ENCODE results near the gene KRT36.

Gene KRT36

DNA sequence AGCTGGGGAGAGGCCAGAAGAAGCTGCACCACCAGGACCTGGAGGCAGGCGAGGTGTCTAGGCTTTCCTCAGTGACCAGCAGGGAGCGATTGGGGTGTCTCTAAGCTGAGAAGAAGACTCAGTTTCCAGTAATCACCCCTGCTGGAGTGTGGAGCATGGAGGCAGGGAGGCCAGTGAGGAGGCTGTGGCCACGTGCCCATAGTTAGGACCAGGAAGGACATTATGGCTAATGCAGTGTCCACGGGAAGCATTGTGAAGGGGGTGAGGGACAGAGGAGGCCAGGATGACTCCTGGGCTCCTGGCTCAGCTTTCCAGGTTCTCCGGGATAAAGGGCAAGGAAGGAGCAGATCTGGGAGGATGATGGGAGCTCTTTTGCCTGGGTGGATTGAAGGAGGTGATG, 10.0 kb upstream of the KRT36 start:
- H3K9me3 Mint-ChIP-seq, result no peaks in the 10 kb centered on the region
- H3K36me3 Mint-ChIP-seq (ENCODE audit: low read depth), result no peaks in the 10 kb centered on the region
- H3K27ac Mint-ChIP-seq, result no peak overlapping the region
- H3K4me1 Mint-ChIP-seq, result peaks cover 10% of the 10 kb centered on the region
- peaks cover 2% of the 10 kb centered on the region for H3K27me3 Mint-ChIP-seq
- DNase-seq, result no peak
- no peak for ATAC-seq
- H3K4me3 Mint-ChIP-seq, result no peak overlapping the region

DNA sequence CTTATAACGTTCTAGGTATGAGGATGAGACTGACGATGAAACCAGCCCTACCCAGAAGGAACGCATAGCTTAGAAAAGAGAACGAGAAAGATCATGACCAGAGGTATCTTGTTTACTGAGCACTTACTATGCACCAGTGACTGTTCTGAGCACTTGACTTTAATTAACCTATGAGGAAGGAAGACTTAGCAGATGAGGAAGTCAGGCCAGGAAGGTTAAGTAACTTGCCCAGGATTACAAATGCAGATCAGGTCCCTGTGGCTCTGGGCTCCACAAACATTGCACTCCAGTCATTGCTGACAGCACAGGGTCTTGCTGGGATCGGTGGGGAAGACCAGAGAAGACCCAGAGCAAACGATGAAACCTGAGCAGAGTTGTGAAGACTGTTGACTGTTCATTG, 8.6 kb upstream of the KRT36 start:
- ATAC-seq (no peak), DNase-seq (no peak)
- peaks cover 10% of the 10 kb centered on the region for H3K4me1 Mint-ChIP-seq
- no peak overlapping the region for H3K4me3 Mint-ChIP-seq
- H3K36me3 Mint-ChIP-seq (ENCODE audit: low read depth), result no peaks in the 10 kb centered on the region
- no peaks in the 10 kb centered on the region for H3K9me3 Mint-ChIP-seq
- peaks cover 2% of the 10 kb centered on the region for H3K27me3 Mint-ChIP-seq
- H3K27ac Mint-ChIP-seq, result no peak overlapping the region

DNA sequence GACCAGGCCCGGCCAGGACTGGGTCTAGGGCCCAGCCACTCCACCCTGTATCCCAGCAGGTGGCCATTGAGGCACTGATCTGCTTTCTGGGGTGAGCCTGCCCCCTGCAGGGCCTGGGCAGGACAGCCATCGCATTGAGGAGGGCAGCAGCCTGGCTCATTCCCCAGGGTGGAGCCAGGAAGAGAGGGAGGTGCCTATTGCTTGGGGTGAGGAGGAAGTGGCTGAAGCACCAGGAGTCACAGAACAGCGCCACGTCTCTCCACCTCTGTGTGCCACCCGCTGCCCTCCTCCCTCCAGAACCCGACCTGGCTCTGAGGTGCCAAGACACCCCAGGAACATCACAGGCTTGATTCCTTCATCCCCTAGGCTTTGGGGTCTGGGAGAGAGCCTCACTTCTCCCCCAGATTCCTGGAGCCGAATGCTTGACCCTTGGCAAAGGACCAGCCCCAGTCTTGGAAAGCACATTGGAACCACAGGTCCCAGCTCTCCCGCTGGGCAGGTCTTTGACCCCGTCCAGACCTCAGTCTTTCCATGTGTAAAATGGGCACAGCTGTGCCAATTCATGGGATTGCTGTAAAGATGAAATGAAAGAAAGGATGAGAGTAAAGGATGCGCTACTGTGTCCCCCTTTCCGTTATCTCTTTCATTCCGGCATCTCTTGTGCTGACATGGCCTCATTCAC, 7.2 kb upstream of the KRT36 start:
- DNase-seq (peak; percentile 67), ATAC-seq (peak; percentile 97)
- Mint-ChIP-seq H3K36me3 (ENCODE audit: low read depth) (no peaks in the 10 kb centered on the region), H3K27me3 (peaks cover 2% of the 10 kb centered on the region), H3K9me3 (no peaks in the 10 kb centered on the region), H3K4me3 (no peak overlapping the region), H3K4me1 (peaks cover 10% of the 10 kb centered on the region), H3K27ac (no peak overlapping the region)

DNA sequence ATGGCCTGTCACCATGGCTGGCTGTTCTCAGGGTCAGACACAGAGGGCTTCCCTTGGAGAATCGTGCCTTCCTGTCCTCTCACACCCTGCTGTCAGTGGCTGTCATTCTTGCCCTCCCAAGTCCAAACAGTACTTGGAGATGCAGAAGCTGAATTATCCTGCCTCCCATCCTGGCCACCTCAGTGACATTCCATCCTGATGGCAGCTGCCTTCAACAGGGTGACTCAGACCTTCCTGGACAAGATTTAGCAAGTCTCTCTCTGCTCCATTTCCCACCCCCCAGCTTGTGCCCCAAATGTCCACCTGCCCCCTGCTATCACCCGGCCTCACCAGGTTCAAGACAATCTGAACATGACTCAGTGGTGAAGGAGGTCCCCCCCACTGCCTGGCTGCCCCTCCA, 4.8 kb upstream of the KRT36 start:
- no peak for DNase-seq
- Mint-ChIP-seq H3K9me3 (no peaks in the 10 kb centered on the region), H3K36me3 (ENCODE audit: low read depth) (no peaks in the 10 kb centered on the region), H3K4me3 (no peak overlapping the region), H3K27me3 (peaks cover 2% of the 10 kb centered on the region), H3K27ac (no peak overlapping the region), H3K4me1 (peaks cover 11% of the 10 kb centered on the region)
- ATAC-seq, result no peak

DNA sequence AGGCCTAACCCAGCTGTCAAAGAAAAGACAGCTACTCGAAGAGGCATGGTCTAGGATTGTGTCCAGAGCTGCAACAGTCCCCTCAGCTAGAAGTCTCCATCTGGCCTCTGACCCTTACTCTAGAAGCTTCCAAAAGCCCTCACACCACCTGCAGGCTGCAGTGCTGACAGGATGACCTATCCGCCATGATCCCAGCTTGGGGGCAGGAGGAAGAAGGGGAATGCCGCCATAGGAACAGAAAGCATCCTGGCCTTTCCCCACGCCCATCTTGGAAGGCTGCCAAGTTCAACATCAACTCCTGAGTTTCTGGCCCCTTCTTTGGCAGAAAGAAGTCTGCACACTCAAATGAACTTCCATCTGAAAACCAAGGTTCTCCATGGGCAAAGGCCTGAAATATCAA, 3.1 kb upstream of the KRT36 start:
- no peak overlapping the region for H3K4me3 Mint-ChIP-seq
- DNase-seq (no peak), ATAC-seq (no peak)
- H3K27me3 Mint-ChIP-seq, result no peaks in the 10 kb centered on the region
- H3K36me3 Mint-ChIP-seq (ENCODE audit: low read depth), result no peaks in the 10 kb centered on the region
- H3K27ac Mint-ChIP-seq, result no peak overlapping the region
- H3K9me3 Mint-ChIP-seq, result no peaks in the 10 kb centered on the region
- peaks cover 11% of the 10 kb centered on the region for H3K4me1 Mint-ChIP-seq

DNA sequence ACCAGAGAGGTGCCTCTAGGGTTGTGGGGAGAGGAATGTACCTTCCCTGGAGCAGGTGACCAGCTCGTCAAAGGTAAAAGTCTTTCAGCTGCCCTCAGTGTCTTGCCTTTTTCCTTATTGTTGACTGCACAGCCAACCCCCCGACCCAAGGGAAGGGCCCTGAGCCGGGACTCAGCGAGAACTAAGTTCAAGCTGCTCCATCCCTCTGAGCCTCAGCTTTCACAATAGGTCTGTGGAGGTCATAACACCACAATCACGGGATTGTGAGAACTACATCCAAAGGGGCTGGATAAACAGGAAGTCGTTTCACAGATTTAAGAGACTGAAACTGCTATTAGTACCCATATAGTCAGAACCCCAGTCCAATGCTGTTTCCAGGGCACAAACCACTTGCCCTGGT, 2.6 kb upstream of the KRT36 start:
- Mint-ChIP-seq H3K27ac (no peak overlapping the region), H3K27me3 (no peaks in the 10 kb centered on the region), H3K4me3 (no peak overlapping the region), H3K9me3 (no peaks in the 10 kb centered on the region), H3K4me1 (peaks cover 11% of the 10 kb centered on the region), H3K36me3 (ENCODE audit: low read depth) (no peaks in the 10 kb centered on the region)
- DNase-seq (no peak), ATAC-seq (no peak)

DNA sequence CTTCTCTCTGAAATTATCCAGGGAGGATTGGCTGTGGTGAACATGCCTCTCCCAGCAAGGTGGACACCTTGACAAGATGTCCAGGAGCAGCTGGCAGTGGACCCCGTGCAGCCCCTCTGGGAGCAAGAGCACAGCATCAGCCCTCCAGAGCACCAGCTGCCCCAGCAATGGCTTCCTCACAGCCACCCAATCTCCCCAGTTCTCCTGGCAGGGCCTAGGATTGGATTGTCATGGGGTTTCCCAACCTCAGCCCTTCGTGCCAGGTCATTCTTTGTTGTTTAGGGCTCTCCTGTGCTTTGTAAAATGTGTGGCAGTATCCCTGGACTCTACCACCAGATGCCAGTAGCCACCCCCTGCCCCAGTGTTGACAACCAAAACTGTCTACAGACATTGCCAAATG, 1.8 kb upstream of the KRT36 start:
- no peak for ATAC-seq
- Mint-ChIP-seq H3K27ac (no peak overlapping the region), H3K27me3 (peaks cover under 1% of the 10 kb centered on the region), H3K9me3 (no peaks in the 10 kb centered on the region), H3K36me3 (ENCODE audit: low read depth) (no peaks in the 10 kb centered on the region), H3K4me1 (peaks cover 5% of the 10 kb centered on the region), H3K4me3 (no peak overlapping the region)
- DNase-seq, result no peak

DNA sequence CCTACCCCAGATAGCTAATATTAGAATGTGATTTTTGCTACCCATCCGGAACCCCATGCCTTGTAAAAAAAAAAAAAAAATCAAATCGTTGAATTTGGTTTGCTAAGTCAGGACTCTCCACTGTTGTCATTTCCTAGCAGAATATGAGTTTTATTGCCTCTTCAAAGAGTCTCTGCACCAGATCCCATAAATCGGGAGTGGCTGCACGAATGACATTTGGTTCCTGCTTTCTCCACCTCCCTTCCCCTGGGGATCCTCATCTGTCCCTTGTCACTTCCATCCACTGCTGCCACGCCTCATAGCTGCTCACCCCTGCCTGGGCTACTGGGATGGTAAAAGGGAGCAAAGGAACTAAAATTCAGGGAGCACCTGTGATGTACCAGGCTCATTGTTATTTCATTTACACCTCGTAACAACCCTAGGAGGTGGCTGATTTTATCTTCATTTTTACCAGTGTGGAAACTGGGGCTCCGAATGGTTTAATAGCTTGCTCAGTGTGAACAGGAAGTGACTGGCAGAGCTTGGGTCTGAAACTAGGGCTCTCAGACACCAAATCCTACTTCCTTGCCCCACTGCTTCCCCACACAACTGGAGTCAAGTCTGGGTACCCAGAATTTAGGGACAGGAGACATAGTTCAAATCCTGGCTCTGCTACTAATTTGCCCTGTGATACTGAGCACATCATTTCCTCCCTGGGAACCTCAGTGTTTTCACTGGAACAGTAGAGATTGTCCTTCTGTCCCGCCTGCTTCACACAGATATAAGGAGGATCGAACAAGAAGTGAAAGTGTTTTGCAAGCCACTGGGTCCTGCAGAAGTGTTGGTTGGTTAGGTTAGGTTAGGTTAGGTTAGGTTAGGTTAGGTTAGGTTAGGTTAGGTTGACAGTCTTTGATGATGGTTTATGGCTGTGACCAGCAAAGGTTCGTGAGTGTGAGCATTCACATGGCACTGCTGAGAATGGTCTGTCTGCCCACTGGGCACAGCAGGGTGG, 585 bp upstream of the KRT36 start:
- Mint-ChIP-seq H3K4me3 (no peak overlapping the region), H3K36me3 (ENCODE audit: low read depth) (no peaks in the 10 kb centered on the region), H3K4me1 (peaks cover 2% of the 10 kb centered on the region), H3K9me3 (no peaks in the 10 kb centered on the region), H3K27me3 (peaks cover 3% of the 10 kb centered on the region), H3K27ac (no peak overlapping the region)
- ATAC-seq (no peak), DNase-seq (no peak)

DNA sequence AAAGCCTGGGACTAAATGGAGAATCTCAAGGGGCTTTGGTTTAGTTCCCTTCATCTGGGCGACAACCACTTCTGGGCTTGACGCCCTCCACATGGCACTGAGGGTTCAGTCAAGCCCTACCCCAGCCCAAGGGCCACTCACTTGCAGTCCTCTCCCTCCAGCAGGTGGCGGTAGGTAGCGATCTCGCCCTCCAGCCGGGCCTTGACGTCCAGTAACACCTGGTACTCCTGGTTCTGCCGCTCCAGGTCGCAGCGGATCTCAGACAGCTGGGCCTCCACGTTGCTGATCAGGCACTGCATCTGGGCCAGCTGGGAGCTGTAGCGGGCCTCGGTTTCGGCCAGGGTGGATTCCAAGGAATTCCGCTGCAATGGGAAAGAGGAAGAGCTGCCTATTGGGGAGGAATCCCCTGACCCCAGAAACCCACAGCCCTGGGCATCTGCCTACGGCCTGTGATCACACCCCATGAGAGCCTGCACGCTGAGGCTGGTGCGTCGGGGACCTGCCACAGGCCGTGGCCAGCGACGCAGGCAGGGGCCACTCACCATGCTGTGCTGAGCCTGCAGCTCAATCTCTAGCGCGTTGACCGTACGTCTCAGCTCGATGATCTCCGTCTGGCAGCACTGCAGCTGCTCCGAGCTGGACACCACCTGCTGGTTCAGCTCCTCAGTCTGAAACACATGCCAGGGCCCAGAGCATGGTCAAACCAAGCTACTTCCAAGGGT, 2.7 kb downstream of the KRT36 start:
- DNase-seq (peak; percentile 51), ATAC-seq (no peak)
- Mint-ChIP-seq H3K27me3 (peaks cover 3% of the 10 kb centered on the region), H3K36me3 (ENCODE audit: low read depth) (no peaks in the 10 kb centered on the region), H3K4me3 (no peak overlapping the region), H3K27ac (no peak overlapping the region), H3K9me3 (no peaks in the 10 kb centered on the region), H3K4me1 (peaks cover 2% of the 10 kb centered on the region)

DNA sequence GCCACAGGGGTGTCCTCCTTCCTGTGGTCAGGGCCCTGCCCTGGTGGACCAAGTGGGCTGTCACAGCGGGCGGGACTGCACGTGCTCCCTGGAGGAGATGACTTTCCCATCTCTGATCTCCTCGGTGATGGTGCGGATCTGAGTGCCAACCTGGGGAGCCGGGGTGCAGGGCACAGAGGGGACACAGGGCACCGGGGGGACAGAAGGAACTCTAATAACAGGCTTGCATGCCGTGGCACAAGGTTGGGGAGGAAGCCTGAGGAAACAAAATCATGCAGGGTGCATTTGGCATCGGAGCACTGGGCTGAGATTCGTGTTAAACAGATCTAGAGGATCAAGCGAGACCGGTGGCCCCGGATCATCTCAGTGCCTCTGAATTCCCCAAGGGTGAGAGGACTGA, 3.4 kb downstream of the KRT36 start:
- no peak for DNase-seq
- no peak for ATAC-seq
- Mint-ChIP-seq H3K4me3 (no peak overlapping the region), H3K4me1 (peaks cover 2% of the 10 kb centered on the region), H3K36me3 (ENCODE audit: low read depth) (no peaks in the 10 kb centered on the region), H3K9me3 (no peaks in the 10 kb centered on the region), H3K27ac (no peak overlapping the region), H3K27me3 (peaks cover 3% of the 10 kb centered on the region)

DNA sequence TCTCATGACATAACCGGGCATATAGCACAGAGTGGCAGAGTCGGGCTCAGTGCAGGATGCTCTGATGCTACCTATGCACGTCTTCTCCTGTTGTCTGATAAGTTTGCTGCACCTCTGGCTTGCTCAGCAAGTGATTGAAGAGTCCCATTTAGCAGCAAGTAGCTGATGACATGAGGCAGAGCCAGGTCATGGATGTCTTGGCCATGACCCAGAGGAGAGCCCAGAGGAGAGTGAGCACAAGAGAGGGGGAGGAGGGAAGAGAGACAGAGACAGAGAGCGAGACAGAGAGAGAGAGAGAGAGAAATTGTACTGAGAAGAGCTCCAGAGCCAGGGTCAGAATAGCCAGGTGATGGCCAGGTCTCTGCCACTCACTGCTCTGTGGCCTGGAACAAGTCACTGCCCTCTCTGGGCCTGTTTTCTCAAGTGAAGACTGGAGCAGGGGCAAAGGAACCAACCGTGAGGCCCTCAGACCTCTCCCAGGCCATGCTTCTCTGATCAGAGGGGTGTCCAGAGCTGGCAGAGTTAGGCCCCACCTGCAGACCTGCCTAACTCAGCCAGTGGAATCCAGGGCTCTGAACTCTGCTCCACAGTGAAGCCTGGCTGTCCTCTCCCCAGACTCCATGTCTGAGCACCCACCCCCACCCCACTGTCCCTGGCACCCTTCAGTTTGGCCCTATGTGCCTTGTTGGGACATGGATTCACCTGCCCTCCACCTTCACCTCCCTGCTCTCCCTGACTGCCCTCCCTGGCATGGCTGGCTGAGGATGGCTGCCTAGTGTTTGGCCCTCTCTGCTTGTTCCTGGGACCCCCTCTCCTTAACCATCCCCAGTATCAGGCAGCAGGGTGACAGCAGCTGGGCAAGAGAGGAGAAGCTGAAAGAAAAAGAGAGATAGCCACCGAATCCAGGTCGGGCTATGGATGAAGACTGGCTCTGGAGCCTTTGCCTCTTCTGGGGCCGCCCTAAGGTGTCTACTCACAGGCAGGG, 4.5 kb downstream of the KRT36 start:
- H3K27me3 Mint-ChIP-seq, result peaks cover 3% of the 10 kb centered on the region
- H3K9me3 Mint-ChIP-seq, result no peaks in the 10 kb centered on the region
- ATAC-seq (no peak), DNase-seq (no peak)
- H3K4me1 Mint-ChIP-seq, result peaks cover 2% of the 10 kb centered on the region
- H3K4me3 Mint-ChIP-seq, result no peak overlapping the region
- H3K27ac Mint-ChIP-seq, result no peak overlapping the region
- H3K36me3 Mint-ChIP-seq (ENCODE audit: low read depth), result no peaks in the 10 kb centered on the region

DNA sequence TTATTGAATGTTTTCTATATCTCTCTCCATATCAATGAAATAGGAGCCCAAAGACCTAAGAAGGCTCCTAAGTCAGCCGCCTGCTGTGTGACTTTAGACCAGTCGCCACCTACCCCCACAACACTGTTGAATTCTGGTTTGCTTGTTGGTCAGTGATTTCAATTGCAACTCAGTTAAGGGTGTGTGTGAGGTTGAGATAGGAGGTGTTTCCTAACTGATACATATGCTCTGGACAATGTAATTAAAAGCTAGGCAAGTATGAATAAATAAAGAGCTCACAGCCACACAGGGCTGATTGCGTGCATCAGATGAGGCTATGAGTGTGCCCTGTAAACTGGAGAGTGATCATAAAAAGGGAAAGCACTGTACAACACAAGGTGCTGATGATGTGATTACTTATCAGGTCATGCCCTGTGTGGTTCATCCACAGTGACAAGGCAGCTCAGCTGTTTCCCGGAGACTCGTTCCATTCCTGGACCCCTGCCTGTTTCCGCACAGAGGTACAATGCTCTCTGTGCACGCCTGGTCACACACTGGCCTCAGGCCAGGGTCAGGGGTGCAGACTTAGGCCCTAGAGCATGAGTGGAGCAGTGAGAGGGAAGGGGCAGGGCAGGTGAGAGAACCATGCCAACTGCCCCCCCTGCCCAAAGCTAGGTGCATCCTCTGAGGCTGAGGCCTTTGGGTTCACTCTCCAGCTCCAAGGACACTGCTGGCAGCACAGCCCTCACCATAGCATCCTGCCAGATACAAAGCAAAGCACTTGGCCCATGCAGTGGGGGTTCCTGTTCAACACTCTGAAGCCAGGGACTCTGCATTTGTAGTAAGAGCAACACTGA, 5.5 kb downstream of the KRT36 start:
- Mint-ChIP-seq H3K27me3 (peaks cover 3% of the 10 kb centered on the region), H3K9me3 (no peaks in the 10 kb centered on the region), H3K4me3 (no peak overlapping the region), H3K4me1 (no peaks in the 10 kb centered on the region), H3K36me3 (ENCODE audit: low read depth) (no peaks in the 10 kb centered on the region), H3K27ac (no peak overlapping the region)
- ATAC-seq, result no peak
- no peak for DNase-seq

DNA sequence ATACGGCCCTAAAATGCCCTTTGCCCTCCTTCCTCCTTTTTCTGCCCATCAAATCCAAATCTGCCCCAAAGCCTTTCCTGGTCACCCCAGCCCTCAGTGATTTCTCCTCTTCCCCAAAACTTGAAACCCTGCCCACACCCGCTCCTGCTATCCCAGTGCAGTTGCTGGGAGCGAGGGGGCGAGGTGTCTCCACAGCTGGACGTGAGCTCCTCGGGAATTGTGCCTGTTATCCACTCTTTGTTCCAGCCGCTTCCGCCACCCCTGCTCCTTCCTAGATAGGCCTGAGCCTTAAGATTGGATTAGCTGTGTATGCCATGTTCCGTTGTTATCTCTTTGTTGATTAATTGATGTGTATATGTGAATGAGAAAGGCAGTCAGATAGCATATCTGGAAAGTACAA, 6.2 kb downstream of the KRT36 start:
- Mint-ChIP-seq H3K4me3 (no peak overlapping the region), H3K9me3 (no peaks in the 10 kb centered on the region), H3K27me3 (peaks cover 3% of the 10 kb centered on the region), H3K4me1 (no peaks in the 10 kb centered on the region), H3K27ac (no peak overlapping the region), H3K36me3 (ENCODE audit: low read depth) (no peaks in the 10 kb centered on the region)
- DNase-seq, result no peak
- ATAC-seq, result no peak

Data from activated naive CD8-positive, alpha-beta T cell treated with anti-CD3 and anti-CD28 coated beads, Interleukin-2, amount 50 U/mL, for 24 hours (primary cell).